Measurements from ENCODE around the gene ERC2.

ERC2 gene

DNA sequence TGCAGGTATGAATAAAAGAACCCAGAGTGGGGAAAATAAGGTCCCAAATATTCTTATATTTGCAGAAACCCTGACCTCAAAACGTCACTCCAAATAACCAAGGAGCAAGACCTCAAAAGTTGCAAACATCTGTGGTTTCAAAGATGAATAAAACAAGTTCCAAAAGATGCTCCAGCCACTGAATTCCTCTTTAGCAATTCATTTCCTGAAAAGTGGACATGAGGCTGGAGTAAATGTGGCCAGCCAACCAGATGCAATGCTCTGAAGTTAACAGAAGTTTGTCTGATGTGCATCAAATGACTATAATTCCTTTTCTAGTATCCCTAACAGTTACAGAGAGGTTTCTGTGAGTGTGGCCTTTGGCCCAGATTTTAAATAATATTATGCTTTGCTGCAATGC lies 910.0 kb downstream of the ERC2 start:
- DNase-seq = no peak
- Mint-ChIP-seq H3K4me1 (no peaks in the 10 kb centered on the region), H3K36me3 (ENCODE audit: low read depth) (no peaks in the 10 kb centered on the region), H3K4me3 (no peak overlapping the region), H3K27me3 (no peaks in the 10 kb centered on the region), H3K27ac (no peak overlapping the region), H3K9me3 (no peaks in the 10 kb centered on the region)
- no peak for ATAC-seq

DNA sequence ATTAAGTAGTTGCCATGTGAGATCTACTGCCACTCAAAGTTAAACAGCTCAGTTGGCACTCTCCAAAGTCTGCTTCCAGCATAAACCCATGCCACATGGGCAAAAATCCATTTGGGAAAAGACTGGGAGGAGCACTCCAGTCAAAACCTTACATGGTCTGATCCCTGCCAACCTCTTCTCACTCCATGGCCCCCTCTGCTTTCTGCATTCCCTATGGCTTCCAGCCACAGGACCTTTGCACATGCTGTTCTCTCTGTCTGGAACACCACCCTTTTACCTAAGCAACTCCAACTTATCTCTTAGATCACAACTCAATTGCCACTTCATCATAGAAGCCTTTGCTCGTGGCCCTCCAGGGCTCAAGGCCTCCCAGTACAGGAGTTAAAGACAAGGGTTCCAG lies 910.7 kb downstream of the ERC2 start:
- Mint-ChIP-seq H3K4me1 (no peaks in the 10 kb centered on the region), H3K27me3 (no peaks in the 10 kb centered on the region), H3K4me3 (no peak overlapping the region), H3K9me3 (no peaks in the 10 kb centered on the region), H3K36me3 (ENCODE audit: low read depth) (no peaks in the 10 kb centered on the region), H3K27ac (no peak overlapping the region)
- ATAC-seq (no peak), DNase-seq (no peak)

DNA sequence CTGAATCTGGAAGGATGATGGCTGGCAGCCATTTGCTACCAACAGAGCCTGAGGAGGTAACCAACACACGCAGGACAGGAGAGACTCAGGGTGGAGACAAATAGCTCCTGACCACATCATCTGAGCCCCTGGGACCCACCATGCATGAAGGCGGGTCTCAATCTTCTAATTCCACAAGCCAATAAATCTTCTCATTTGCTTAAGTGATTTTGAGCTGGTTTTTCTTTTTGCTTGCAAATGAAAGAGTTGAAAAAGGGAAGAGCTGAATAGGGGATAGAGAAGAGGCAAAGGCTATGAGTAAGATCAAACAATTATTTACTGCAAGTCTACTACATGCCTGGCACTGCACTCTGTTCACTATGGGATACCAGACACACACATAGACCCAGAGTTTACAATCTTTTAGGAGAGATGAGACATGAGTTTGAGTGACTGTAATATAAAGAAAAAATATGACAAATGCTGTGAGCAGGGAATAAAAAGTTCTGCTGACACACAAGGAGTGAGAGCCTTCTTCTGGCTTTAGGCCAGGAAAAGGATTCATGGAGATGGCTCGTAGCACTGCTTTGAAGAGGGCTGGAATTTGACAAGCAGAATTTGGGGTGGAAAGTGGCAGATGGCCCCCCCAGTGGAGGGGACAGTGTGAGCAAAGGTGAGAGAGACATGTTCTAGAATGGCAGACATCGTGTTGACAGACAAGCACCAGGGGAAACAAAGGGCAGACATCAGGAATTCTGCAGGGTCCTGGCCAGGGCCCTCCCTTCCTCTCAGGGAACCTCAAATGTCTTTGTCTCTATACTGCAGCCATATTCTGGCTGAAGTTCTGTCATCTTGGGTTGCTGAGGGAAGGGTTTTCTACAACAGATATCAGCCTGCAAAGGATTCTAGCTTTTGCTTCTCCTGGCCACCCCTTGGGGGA lies 911.4 kb downstream of the ERC2 start:
- H3K36me3 Mint-ChIP-seq (ENCODE audit: low read depth) = no peaks in the 10 kb centered on the region
- DNase-seq = no peak
- H3K27ac Mint-ChIP-seq = no peak overlapping the region
- H3K9me3 Mint-ChIP-seq = peaks cover 4% of the 10 kb centered on the region
- no peak overlapping the region for H3K4me3 Mint-ChIP-seq
- no peak for ATAC-seq
- no peaks in the 10 kb centered on the region for H3K4me1 Mint-ChIP-seq
- H3K27me3 Mint-ChIP-seq = no peaks in the 10 kb centered on the region

DNA sequence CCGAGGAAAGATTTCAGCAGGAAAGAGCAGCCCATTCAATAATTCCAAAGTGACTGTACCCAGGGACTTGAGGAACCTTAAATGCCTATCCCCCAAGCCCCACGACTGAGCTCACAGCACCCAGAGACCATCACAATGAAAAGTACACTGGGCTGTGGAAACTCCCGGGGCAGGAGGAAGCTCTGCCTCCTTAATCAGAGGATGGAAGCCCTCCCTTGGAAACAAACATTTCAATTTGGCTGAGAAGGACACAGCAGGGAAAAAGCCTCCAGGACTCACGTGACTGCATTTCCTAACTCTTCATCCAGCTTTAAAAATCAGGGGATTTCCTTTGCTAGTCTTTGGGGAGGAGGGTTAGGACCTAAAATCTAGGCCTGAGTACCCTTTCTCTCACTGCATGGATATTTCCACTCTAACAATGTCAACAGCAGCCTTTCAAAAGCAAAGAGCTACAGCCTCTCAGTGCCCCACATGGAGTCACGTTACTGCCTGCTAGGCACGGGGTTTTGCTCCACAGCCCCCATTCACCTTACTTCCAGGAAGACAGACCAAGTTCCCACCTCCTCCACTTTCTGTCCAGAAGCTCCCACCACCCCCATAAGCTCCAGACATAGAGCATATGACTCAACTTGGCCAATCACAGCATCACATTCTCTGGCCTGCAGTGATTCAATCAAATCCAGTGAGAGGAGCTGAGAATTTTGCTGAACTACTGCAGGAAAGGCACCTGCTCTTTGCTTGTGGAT lies 912.2 kb downstream of the ERC2 start:
- no peak overlapping the region for H3K27ac Mint-ChIP-seq
- H3K9me3 Mint-ChIP-seq = peaks cover 4% of the 10 kb centered on the region
- H3K4me3 Mint-ChIP-seq = no peak overlapping the region
- H3K4me1 Mint-ChIP-seq = no peaks in the 10 kb centered on the region
- H3K27me3 Mint-ChIP-seq = no peaks in the 10 kb centered on the region
- no peak for DNase-seq
- no peak for ATAC-seq
- H3K36me3 Mint-ChIP-seq (ENCODE audit: low read depth) = no peaks in the 10 kb centered on the region

DNA sequence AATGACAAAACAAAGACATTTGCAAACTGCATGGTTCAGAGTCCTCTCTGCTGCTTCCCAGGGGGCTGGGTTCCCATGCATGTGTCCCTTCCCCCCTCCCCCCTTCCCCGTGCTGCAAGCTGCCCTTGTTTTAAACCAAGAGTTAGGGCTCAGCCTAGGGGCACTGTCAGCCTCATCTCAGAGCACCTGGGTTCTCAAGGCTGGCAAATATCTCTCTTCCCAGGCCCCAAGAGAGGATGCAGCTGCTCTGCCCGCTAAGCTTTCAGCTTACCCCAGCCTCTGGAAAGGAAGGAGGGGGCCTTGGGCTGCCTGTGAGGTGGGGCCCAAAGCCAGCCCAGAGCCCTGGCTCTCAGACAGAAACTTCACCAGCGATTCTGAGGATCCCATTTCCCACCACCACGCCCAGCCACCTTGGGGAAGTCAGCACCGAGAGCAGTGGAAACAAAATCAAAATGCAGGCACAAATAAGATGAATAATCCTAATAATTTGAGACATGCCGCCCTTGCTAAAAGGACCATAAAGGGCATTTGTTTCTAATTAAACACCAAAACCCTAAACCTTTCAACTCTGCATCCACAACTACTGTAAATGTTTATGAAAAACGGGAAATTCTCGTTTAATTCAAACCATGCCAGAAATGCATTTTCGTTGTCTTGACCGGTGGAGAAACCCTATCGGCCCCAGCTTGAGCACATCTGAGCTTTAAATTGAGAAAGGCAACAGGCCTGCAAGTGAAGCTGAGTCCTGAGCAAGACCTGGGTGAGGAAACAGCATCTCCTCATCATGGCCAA lies 913.4 kb downstream of the ERC2 start:
- no peak overlapping the region for H3K27ac Mint-ChIP-seq
- H3K36me3 Mint-ChIP-seq (ENCODE audit: low read depth) = no peaks in the 10 kb centered on the region
- no peak overlapping the region for H3K4me3 Mint-ChIP-seq
- peaks cover 4% of the 10 kb centered on the region for H3K9me3 Mint-ChIP-seq
- ATAC-seq = no peak
- H3K4me1 Mint-ChIP-seq = no peaks in the 10 kb centered on the region
- H3K27me3 Mint-ChIP-seq = no peaks in the 10 kb centered on the region
- DNase-seq = no peak

DNA sequence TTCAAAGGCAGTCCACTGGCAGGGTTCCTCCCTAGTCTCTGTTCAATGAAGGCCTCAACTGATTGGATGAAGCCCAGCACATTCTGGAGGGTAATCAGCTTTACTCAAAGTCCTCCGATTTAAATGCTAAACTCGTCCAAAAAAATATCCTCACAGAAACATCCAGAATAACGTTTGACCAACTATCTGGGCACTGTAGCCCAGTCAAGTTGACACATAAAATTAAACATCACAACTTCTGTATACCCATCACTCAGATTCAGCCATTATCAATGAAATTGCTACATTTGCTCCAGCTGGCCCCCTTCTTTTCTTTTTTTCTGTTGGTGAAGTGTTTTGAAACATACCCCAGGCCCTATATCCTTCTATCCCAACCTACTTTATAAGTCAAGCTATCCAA lies 916.6 kb downstream of the ERC2 start:
- Mint-ChIP-seq H3K4me3 (no peak overlapping the region), H3K9me3 (peaks cover 4% of the 10 kb centered on the region), H3K36me3 (ENCODE audit: low read depth) (no peaks in the 10 kb centered on the region), H3K4me1 (no peaks in the 10 kb centered on the region), H3K27ac (no peak overlapping the region), H3K27me3 (no peaks in the 10 kb centered on the region)
- no peak for DNase-seq
- ATAC-seq = no peak

DNA sequence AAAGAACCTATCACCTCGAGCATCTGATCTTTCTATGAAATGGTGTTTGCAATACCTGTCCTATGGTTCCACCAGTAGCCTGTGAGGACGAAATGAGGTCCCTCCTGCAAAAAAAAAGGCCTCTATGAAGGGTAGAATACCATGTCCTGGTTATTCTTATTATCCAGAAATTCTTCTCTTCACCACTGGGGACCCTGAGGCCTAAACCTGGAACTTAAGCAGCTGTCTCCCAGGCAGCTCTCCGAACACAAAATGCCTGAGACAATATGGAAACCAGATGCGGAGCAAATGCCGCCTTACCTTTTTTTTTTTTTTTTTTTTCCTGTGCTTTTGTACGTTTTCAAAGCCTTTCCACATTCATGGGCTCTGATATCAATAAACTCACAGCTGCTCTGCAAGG lies 919.1 kb downstream of the ERC2 start:
- Mint-ChIP-seq H3K9me3 (peaks cover 4% of the 10 kb centered on the region), H3K27ac (no peak overlapping the region), H3K36me3 (ENCODE audit: low read depth) (no peaks in the 10 kb centered on the region), H3K4me3 (no peak overlapping the region), H3K4me1 (no peaks in the 10 kb centered on the region), H3K27me3 (no peaks in the 10 kb centered on the region)
- DNase-seq (no peak), ATAC-seq (no peak)

DNA sequence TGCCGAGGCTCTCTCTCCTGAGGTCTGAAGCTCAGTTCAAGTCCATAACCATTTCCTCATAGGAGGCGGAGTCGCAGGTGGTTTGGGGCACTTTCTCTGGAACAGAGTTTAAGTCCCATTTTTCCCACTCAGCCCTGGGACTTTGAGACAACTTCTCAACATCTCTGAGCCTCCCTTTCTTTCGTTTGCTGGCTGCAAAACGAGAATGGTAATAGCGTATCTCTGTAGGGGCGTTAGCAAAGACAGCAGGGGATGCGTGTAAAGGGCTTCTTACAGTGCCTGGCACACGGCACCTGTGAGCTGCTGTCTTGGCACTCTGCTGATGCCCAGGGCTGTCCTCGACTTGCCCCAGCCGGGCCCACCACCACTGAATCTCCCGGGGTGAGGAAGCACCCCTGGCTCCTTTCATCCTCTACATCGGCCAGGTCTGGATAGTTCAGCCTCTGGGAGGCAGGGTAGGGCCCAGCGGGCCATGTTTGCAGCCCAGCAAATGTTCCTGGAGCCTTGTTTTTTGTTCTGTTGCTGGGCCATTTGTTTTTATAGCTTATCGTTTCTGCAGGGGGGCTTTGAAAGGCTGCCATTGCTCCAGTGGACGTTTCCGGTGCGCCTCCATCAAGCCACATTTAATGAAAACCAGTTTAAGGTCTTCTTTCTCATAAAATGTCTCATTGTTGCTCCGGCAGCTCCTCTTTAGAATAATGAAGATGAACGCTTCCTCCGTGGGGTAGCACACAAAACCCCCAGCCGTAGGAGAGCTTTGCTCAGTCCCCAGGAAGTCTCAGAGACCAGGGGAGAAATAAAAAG lies 921.2 kb downstream of the ERC2 start:
- Mint-ChIP-seq H3K4me1 (no peaks in the 10 kb centered on the region), H3K36me3 (ENCODE audit: low read depth) (no peaks in the 10 kb centered on the region), H3K27me3 (no peaks in the 10 kb centered on the region), H3K9me3 (no peaks in the 10 kb centered on the region), H3K27ac (no peak overlapping the region), H3K4me3 (no peak overlapping the region)
- no peak for ATAC-seq
- DNase-seq = no peak

DNA sequence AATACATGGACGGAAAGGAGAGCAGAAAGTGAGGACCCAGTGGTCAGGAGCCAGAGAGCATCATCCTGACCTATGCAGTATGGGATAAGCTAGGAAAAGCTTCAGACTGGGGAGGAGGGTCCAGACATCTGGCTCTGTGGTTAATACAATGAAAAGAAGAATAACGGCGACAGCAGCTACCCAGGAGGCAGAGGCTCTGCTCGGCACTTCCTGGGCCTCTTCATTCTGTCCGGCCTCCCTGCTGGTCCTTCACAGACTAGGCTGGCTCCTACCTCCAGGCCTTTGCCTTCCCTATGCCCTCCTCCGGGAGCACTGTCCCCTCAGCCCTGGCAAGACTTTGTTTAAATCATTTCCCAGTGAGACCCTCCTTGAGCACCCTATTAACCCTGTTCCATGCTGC lies 922.3 kb downstream of the ERC2 start:
- no peak overlapping the region for H3K4me3 Mint-ChIP-seq
- DNase-seq = no peak
- ATAC-seq = no peak
- no peak overlapping the region for H3K27ac Mint-ChIP-seq
- no peaks in the 10 kb centered on the region for H3K4me1 Mint-ChIP-seq
- H3K27me3 Mint-ChIP-seq = no peaks in the 10 kb centered on the region
- no peaks in the 10 kb centered on the region for H3K36me3 Mint-ChIP-seq (ENCODE audit: low read depth)
- H3K9me3 Mint-ChIP-seq = no peaks in the 10 kb centered on the region

DNA sequence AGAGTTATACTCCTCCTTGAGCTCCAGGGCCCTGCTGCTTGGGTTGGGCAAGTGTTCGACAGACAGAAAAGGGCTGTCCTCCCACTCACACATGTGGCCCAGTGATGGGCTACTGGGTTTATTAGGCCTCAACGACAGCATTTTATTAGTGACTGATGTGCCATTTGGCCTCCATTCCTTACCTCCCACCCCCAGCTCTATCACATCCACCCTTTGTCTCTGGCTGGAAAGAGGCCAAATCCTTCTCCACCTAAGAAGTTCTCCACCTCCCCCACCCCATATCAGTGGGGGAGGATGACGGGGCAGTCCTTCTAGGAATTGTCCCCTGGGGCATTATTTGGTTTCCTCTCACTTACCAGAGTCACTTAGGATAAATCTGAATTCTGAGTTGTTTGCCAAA lies 924.0 kb downstream of the ERC2 start:
- Mint-ChIP-seq H3K4me1 (no peaks in the 10 kb centered on the region), H3K4me3 (no peak overlapping the region), H3K36me3 (ENCODE audit: low read depth) (no peaks in the 10 kb centered on the region), H3K27me3 (no peaks in the 10 kb centered on the region), H3K27ac (no peak overlapping the region), H3K9me3 (no peaks in the 10 kb centered on the region)
- DNase-seq (no peak), ATAC-seq (no peak)

DNA sequence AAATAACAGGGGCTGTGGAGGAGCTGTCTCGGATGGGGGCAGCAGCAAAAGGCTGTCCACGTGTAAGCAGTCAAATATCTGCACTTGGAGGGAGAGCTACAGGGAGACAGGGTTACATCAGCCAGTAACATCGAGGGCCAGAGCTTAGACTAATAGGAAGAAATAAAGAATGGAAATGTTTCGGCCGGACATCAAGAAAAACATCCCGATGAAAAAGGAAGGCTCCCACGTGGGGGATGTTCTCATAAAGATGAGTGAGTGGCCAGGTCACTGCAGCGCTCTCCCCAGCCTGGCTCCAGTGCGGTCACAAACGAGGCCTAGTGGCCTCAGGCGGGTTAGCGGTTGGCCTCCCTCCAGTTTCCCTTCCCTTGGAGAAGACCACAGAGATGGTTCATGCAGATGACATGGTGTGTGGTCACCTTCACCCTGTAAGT lies 925.1 kb downstream of the ERC2 start:
- no peak overlapping the region for H3K4me3 Mint-ChIP-seq
- no peak for DNase-seq
- H3K27ac Mint-ChIP-seq = no peak overlapping the region
- no peaks in the 10 kb centered on the region for H3K27me3 Mint-ChIP-seq
- no peaks in the 10 kb centered on the region for H3K36me3 Mint-ChIP-seq (ENCODE audit: low read depth)
- no peaks in the 10 kb centered on the region for H3K9me3 Mint-ChIP-seq
- no peaks in the 10 kb centered on the region for H3K4me1 Mint-ChIP-seq
- no peak for ATAC-seq

DNA sequence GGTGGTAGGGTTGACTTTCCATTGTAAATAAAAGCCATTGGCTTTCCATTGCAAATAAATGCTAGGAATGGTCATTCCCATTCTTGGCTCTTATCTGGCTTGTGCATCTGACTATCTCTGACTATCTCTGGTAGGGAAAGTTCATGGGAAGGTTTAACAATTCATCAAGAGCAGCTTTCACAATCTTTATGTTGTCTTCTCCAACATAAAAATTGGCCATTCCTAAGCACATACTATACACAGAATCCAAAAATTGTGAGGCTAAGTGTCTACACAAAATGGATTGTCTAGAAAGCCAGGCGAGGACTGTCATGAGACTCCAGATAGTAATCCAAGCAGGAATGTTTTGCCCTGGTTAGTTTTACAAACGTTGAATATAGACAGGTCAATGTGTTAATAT lies 926.8 kb downstream of the ERC2 start:
- no peaks in the 10 kb centered on the region for H3K27me3 Mint-ChIP-seq
- no peaks in the 10 kb centered on the region for H3K4me1 Mint-ChIP-seq
- DNase-seq (no peak), ATAC-seq (no peak)
- H3K9me3 Mint-ChIP-seq = no peaks in the 10 kb centered on the region
- H3K36me3 Mint-ChIP-seq (ENCODE audit: low read depth) = no peaks in the 10 kb centered on the region
- H3K4me3 Mint-ChIP-seq = no peak overlapping the region
- H3K27ac Mint-ChIP-seq = no peak overlapping the region

DNA sequence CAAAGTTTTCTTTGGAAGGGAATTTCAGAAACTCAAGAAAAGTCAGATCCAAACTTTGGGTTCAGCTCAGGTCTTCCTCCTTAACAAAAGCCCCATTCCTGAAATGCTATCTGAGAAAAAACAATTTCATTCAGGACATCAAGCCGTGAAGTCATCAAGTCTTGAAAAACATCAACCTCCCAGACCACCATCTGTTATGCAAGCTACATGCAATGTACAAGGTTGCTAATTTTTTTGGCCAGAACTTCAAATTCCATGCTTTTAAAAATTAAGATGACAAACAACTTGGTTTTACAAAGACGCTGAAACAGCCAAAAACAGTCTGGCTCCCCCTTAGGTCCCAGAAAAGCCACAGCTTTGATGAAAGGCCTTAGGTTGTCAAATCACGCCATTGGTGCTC lies 927.3 kb downstream of the ERC2 start:
- Mint-ChIP-seq H3K4me1 (no peaks in the 10 kb centered on the region), H3K27me3 (no peaks in the 10 kb centered on the region), H3K9me3 (no peaks in the 10 kb centered on the region), H3K27ac (no peak overlapping the region), H3K4me3 (no peak overlapping the region), H3K36me3 (ENCODE audit: low read depth) (no peaks in the 10 kb centered on the region)
- no peak for ATAC-seq
- DNase-seq = no peak

DNA sequence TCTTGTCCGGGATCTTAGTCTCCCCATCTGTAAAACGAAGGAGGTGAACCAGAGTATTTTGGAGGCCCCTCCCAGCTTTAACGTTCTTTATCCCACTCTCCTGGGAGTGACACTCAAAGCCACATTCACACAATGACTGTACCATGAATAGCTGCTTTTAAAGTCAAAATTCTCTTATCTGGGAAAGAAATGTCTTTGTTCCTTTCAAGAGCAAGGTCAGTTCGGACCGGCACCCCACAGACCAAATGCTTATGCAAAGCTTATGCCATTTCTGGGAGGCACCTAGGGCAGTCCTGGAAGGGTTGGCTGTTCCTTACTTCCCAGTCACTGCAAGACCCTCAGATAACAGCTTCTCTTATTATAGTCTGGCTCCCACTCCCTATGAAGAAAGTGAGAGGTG lies 927.7 kb downstream of the ERC2 start:
- Mint-ChIP-seq H3K36me3 (ENCODE audit: low read depth) (no peaks in the 10 kb centered on the region), H3K9me3 (no peaks in the 10 kb centered on the region), H3K27me3 (no peaks in the 10 kb centered on the region), H3K4me1 (no peaks in the 10 kb centered on the region), H3K27ac (no peak overlapping the region), H3K4me3 (no peak overlapping the region)
- DNase-seq (no peak), ATAC-seq (no peak)

All from activated naive CD8-positive, alpha-beta T cell treated with anti-CD3 and anti-CD28 coated beads, Interleukin-2, amount 50 U/mL, for 24 hours (primary cell).